Measurements from ENCODE around the gene ESCO1. TPM values are rescaled to one million over a fixed set of nuclear protein-coding genes. Genes with fewer than 3 reads are reported as not detected.

ESCO1 gene
- total and polyA plus RNA-seq, 2 of the 13 experiments (the other 11 are each of a cell fraction or from before 2014, with no cell fraction given) = 6.3 to 19.4 TPM

DNA sequence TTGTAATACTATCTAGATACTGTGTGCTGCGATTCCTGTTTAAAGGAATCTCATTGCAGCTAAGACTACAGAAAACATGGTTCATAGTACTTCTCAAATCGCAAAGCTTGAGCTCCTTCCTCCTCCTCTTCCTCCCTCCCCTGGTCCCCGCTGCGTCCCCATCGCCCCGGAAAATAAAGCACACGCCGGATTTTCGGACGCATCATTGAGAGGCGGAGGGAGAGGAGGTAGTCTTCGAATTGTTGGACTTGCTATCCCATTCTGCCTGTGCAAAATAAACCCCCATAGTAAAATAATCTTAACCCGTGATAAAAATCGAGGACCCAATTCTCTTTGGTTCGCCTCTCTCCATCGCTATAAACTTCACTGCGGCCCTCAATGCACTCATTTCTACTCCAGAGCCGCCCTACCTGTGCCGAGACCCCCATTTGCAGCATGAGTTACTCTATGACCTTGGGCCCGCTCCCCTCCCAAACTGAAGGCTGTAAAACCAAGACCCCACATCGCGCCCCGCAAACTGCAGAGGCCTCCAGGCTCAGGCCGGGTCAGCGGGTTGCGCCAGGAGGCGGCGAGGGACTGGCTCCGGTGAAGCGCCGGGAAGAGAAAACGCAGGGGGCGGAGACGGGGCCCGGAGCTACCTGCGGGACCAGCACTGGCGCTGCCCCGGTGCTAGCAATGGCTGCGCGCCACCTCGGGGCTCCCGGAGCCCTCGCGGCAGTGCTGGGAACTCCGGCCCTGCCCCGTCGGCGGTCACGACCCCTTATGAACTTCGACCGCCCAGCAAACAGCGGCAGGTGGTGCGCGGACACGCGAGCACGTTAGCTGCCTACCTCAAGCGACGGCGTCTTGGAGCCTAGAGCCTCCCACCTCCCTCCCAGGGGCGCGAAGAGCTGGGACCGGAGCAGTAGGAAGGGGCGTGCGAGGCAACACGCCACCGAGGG lies 649 bp downstream of the ESCO1 start (continued):
- TF ChIP-seq ZBED4 (CRISPR knock-in tag; IDR thresholded peaks at IDR 0.05; ENCODE audit: borderline replicate concordance) (no peak), HOXA9 (CRISPR knock-in tag; IDR thresholded peaks at IDR 0.05; ENCODE audit: borderline replicate concordance) (peak; percentile 63; the same call in 1 of the 2 replicates), TBP (CRISPR knock-in tag; IDR thresholded peaks at IDR 0.05) (no peak), ZNF660 (CRISPR knock-in tag; IDR thresholded peaks at IDR 0.05; ENCODE audit: borderline replicate concordance, low read depth) (no peak), GATAD2A (CRISPR knock-in tag; IDR thresholded peaks at IDR 0.05) (no peak; the same call in 1 of the 2 replicates), ZNF296 (CRISPR knock-in tag; conservative IDR thresholded peaks at IDR 0.05) (peak; percentile 67; the same call in 1 of the 2 replicates), MAZ (IDR thresholded peaks at IDR 0.05; ENCODE audit: borderline replicate concordance, low read depth, low read length) (no peak), MAZ (CRISPR knock-in tag; IDR thresholded peaks at IDR 0.05; ENCODE audit: low read depth) (no peak), FOXJ3 (CRISPR knock-in tag; IDR thresholded peaks at IDR 0.05; ENCODE audit: borderline replicate concordance) (peak; percentile 63; the same call in 1 of the 2 replicates), ZBTB49 (CRISPR knock-in tag; IDR thresholded peaks at IDR 0.05; ENCODE audit: borderline replicate concordance) (0 out of 2 replicates have a peak, but pooled peaks have one; percentile 7), HDAC6 (IDR thresholded peaks at IDR 0.05; ENCODE audit: low read depth, low read length) (0 out of 2 replicates have a peak, but pooled peaks have one; percentile 40), ERF (CRISPR knock-in tag; IDR thresholded peaks at IDR 0.05) (no peak), ZC3H4 (CRISPR knock-in tag; IDR thresholded peaks at IDR 0.05; ENCODE audit: borderline replicate concordance) (peak; percentile 58; the same call in 1 of the 2 replicates), ZSCAN21 (CRISPR knock-in tag; IDR thresholded peaks at IDR 0.05; ENCODE audit: borderline replicate concordance) (no peak; the same call in 1 of the 2 replicates), SMAD3 (CRISPR knock-in tag; IDR thresholded peaks at IDR 0.05) (no peak), PLRG1 (conservative IDR thresholded peaks at IDR 0.05) (no peak), NR2F6 (IDR thresholded peaks at IDR 0.05) (peak; percentile 16; the same call in 1 of the 2 replicates), NR2F6 (CRISPR knock-in tag; IDR thresholded peaks at IDR 0.05) (peak; percentile 49), ZSCAN29 (CRISPR knock-in tag; conservative IDR thresholded peaks at IDR 0.05) (no peak), ZBTB44 (CRISPR knock-in tag; IDR thresholded peaks at IDR 0.05) (peak; percentile 67; the same call in 1 of the 2 replicates), SMAD1 (CRISPR knock-in tag; IDR thresholded peaks at IDR 0.05; ENCODE audit: borderline replicate concordance, low read depth) (no peak), REPIN1 (CRISPR knock-in tag; IDR thresholded peaks at IDR 0.05; ENCODE audit: borderline replicate concordance, low read depth) (no peak)
